ENCODE measurements around the gene NFIA. TPM values are rescaled to one million over a fixed set of nuclear protein-coding genes. Genes with fewer than 3 reads are reported as not detected.

The NFIA gene
- total and polyA plus RNA-seq, 2 of the 13 experiments (the other 11 are each of a cell fraction or from before 2014, with no cell fraction given) = 14.7 to 28.5 TPM

GRCh38 chr1:61332196-61332753 is 249.9 kb downstream of the NFIA start:
- H3K27me3 ChIP-seq (ENCODE audit: control insufficient read depth in 1 of 2, insufficient read depth in 2 of 2, low read length in 2 of 2) = no peaks in the 10 kb centered on the region; a peak in 1 of 5 replicates
- H3K9ac ChIP-seq (ENCODE audit: insufficient read depth, low read depth, low read length) = no peak overlapping the region
- peaks cover 12% of the 10 kb centered on the region for H3K4me1 ChIP-seq (ENCODE audit: insufficient read depth, low read length)
- in situ Hi-C loops (cut with HindIII; ENCODE audit: extremely low pct_ligation_motif_present, low pct_unique_long_range_greater_than_20kb) = no loop called here
- no peaks in the 10 kb centered on the region for H3K9me3 ChIP-seq (ENCODE audit: low read length)
- DNase-seq (ENCODE audit: low spot score) = no peak
- no peak for FAIRE-seq
- no peak for TF ChIP-seq SNAI1 (CRISPR knock-in tag; IDR thresholded peaks at IDR 0.05; ENCODE audit: borderline replicate concordance)
- TF ChIP-seq JDP2 (CRISPR knock-in tag; IDR thresholded peaks at IDR 0.05; ENCODE audit: borderline replicate concordance) = no peak
- TF ChIP-seq BRD4 (CRISPR knock-in tag; IDR thresholded peaks at IDR 0.05) = no peak
- no peak for TF ChIP-seq ZNF577 (CRISPR knock-in tag; IDR thresholded peaks at IDR 0.05; ENCODE audit: borderline replicate concordance, low read depth)
- TF ChIP-seq ZNF616 (CRISPR knock-in tag; IDR thresholded peaks at IDR 0.05; ENCODE audit: low read depth) = no peak
- TF ChIP-seq PRDM15 (CRISPR knock-in tag; IDR thresholded peaks at IDR 0.05) = no peak
- TF ChIP-seq GTF2F1 (IDR thresholded peaks at IDR 0.05; ENCODE audit: low read length) = no peak
- no peak for TF ChIP-seq KLF13 (CRISPR knock-in tag; IDR thresholded peaks at IDR 0.05)
- no peak for TF ChIP-seq ZNF652 (CRISPR knock-in tag; IDR thresholded peaks at IDR 0.05; ENCODE audit: borderline replicate concordance, low read depth)
- no peak for TF ChIP-seq NFE2 (CRISPR knock-in tag; IDR thresholded peaks at IDR 0.05)
- TF ChIP-seq GPN1 (CRISPR knock-in tag; IDR thresholded peaks at IDR 0.05; ENCODE audit: borderline replicate concordance) = no peak
- no peak for TF ChIP-seq GRHL1 (CRISPR knock-in tag; conservative IDR thresholded peaks at IDR 0.05)
- TF ChIP-seq CC2D1A (CRISPR knock-in tag; IDR thresholded peaks at IDR 0.05) = no peak
- no peak for TF ChIP-seq ZMAT3 (CRISPR knock-in tag; conservative IDR thresholded peaks at IDR 0.05)
- no peak for TF ChIP-seq GMEB2 (CRISPR knock-in tag; IDR thresholded peaks at IDR 0.05; ENCODE audit: low read depth)
- no peak for TF ChIP-seq KMT2B (CRISPR knock-in tag; IDR thresholded peaks at IDR 0.05)
- no peak for TF ChIP-seq MTF1 (CRISPR knock-in tag; IDR thresholded peaks at IDR 0.05)
- no peak for TF ChIP-seq CHD4 (IDR thresholded peaks at IDR 0.05; ENCODE audit: borderline replicate concordance, low read length)
- no peak for TF ChIP-seq ZNF33A (CRISPR knock-in tag; IDR thresholded peaks at IDR 0.05; ENCODE audit: borderline replicate concordance)
- TF ChIP-seq PAF1 (CRISPR knock-in tag; IDR thresholded peaks at IDR 0.05) = no peak
- POLR2A ChIA-PET = interaction anchor here (1.2 kb wide), 1 partner anchor 255 kb away, joined by 3 read pairs; no protein-coding TSS in a partner anchor
- no peak for ATAC-seq
- no peaks in the 10 kb centered on the region; the same call in 1 of the 2 replicates for H4K20me1 ChIP-seq (ENCODE audit: insufficient read depth, low read length)
- intact Hi-C loops (cut with micrococcal nuclease; ENCODE audit: unreplicated experiment) = no loop called here
- BruUV-seq (replicated peaks) = no TSS peak
- H2AFZ ChIP-seq (ENCODE audit: low read length) = no peak overlapping the region
- H3K79me2 ChIP-seq (ENCODE audit: insufficient read depth, low read length) = peaks cover 16% of the 10 kb centered on the region
- no peak overlapping the region for H3K4me3 ChIP-seq (replicated peaks in 1 of 3; ENCODE audit: insufficient read depth in 1 of 3, low read depth in 2 of 3, low read length in 3 of 3)
- CTCF ChIA-PET (ENCODE audit: low intra/inter-chr PET ratio, low total read pairs) = no interaction called here
- peaks cover 7 to 24% of the 10 kb centered on the region in 2 experiments for H3K36me3 ChIP-seq (replicated peaks in 1 of 2; ENCODE audit: control insufficient read depth in 1 of 2, insufficient read depth in 2 of 2, low read length in 2 of 2)
- H3K4me2 ChIP-seq (ENCODE audit: low read depth, low read length) = no peak overlapping the region
- 88% methylated on average over 1 of the region's 1 CpG for WGBS (ENCODE audit: low lambda C conversion rate)
- H3K27ac ChIP-seq (ENCODE audit: extremely low read length, insufficient read depth, low read length) = no peak overlapping the region
